HepG2 (cell line): ENCODE measurements around the gene LDAH. TPM values are rescaled to one million over a fixed set of nuclear protein-coding genes. Genes with fewer than 3 reads are reported as not detected.

Source experiments
- E2F5 ChIP-seq: sonication (generic); formaldehyde crosslinking; conservative IDR thresholded peaks from 2 replicates; pipeline ENCODE4 v1.4.0; 2020; ENCODE audit warnings: missing genetic modification reagents
- EHMT2 ChIP-seq: fragments of 200-600 bp; sonication (generic); IDR thresholded peaks from 2 replicates; pipeline ENCODE4 v1.7.0; 2017; ENCODE audit warnings: antibody characterized with exemption, low read depth, low read length, borderline replicate concordance
- ELF4 ChIP-seq: sonication (generic); formaldehyde crosslinking; IDR thresholded peaks from 2 replicates; pipeline ENCODE4 v1.5.0; 2020; ENCODE audit warnings: missing genetic modification reagents, mild to moderate bottlenecking, moderate library complexity, borderline replicate concordance
- ETV5 ChIP-seq: IDR thresholded peaks from 2 replicates; pipeline ENCODE4 v1.6.1; 2018; ENCODE audit warnings: missing biosample characterization, missing genetic modification reagents, inconsistent platforms, borderline replicate concordance
- FOXJ3 ChIP-seq: sonication (generic); formaldehyde crosslinking; IDR thresholded peaks from 2 replicates; pipeline ENCODE4 v1.4.0; 2020; ENCODE audit warnings: missing genetic modification reagents, mild to moderate bottlenecking, borderline replicate concordance
- GABPB1 ChIP-seq: IDR thresholded peaks from 2 replicates; pipeline ENCODE4 v1.6.1; 2016; ENCODE audit warnings: mild to moderate bottlenecking, missing genetic modification reagents, moderate library complexity, missing compliant biosample characterization
- GLI4 ChIP-seq: sonication (generic); formaldehyde crosslinking; IDR thresholded peaks from 2 replicates; pipeline ENCODE4 v1.5.1; 2020; ENCODE audit warnings: missing genetic modification reagents, mild to moderate bottlenecking, moderate library complexity, borderline replicate concordance
- HNF4A ChIP-seq: sonication (generic); formaldehyde crosslinking; IDR thresholded peaks from 2 replicates; pipeline ENCODE4 v1.4.0; 2020; ENCODE audit warnings: missing genetic modification reagents
- HNRNPK ChIP-seq: fragments of 200-400 bp; formaldehyde crosslinking; IDR thresholded peaks from 2 replicates; pipeline ENCODE4 v1.6.1; 2018; ENCODE audit warnings: low read length, low read depth, moderate library complexity, mild to moderate bottlenecking; ENCODE audit not compliant: poor library complexity, severe bottlenecking
- JUNB ChIP-seq: sonication (generic); formaldehyde crosslinking; IDR thresholded peaks from 2 replicates; pipeline ENCODE4 v1.8.0; 2022; ENCODE audit warnings: missing genetic modification reagents, mild to moderate bottlenecking, borderline replicate concordance
- KDM2A ChIP-seq: sonication (generic); formaldehyde crosslinking; IDR thresholded peaks from 2 replicates; pipeline ENCODE4 v1.4.0; 2020; ENCODE audit warnings: low read depth, missing genetic modification reagents, borderline replicate concordance
- MAFG ChIP-seq: sonication (generic); formaldehyde crosslinking; IDR thresholded peaks from 2 replicates; pipeline ENCODE4 v1.5.1; 2020; ENCODE audit warnings: mild to moderate bottlenecking, missing genetic modification reagents
- RAD21 ChIP-seq: fragments of 450-650 bp; formaldehyde crosslinking; IDR thresholded peaks from 2 replicates; pipeline ENCODE4 v1.5.0; 2020; ENCODE audit warnings: mild to moderate bottlenecking
- RFX5 ChIP-seq: IDR thresholded peaks from 2 replicates; pipeline ENCODE4 v1.6.1; 2011; ENCODE audit warnings: low read depth, low read length, improper control_type of control experiment
- TCF7L2 ChIP-seq: IDR thresholded peaks from 2 replicates; pipeline ENCODE4 v1.6.1; 2011; ENCODE audit warnings: mild to moderate bottlenecking, low read depth, low read length, moderate library complexity
- THAP8 ChIP-seq: sonication (generic); formaldehyde crosslinking; IDR thresholded peaks from 2 replicates; pipeline ENCODE4 v1.5.1; 2020; ENCODE audit warnings: missing genetic modification reagents, mild to moderate bottlenecking, borderline replicate concordance
- ZBTB25 ChIP-seq: IDR thresholded peaks from 2 replicates; pipeline ENCODE4 v1.6.1; 2018; ENCODE audit warnings: missing genetic modification reagents
- ZFP36L2 ChIP-seq: sonication (generic); formaldehyde crosslinking; IDR thresholded peaks from 2 replicates; pipeline ENCODE4 v1.4.0; 2020; ENCODE audit warnings: missing genetic modification reagents
- ZNF180 ChIP-seq: sonication (generic); formaldehyde crosslinking; IDR thresholded peaks from 2 replicates; pipeline ENCODE4 v1.4.0; 2020; ENCODE audit warnings: low read depth, missing genetic modification reagents, borderline replicate concordance
- ZNF367 ChIP-seq: sonication (generic); formaldehyde crosslinking; IDR thresholded peaks from 2 replicates; pipeline ENCODE4 v1.4.0; 2020; ENCODE audit warnings: missing genetic modification reagents, borderline replicate concordance
- ZNF382 ChIP-seq: sonication (generic); formaldehyde crosslinking; IDR thresholded peaks from 2 replicates; pipeline ENCODE4 v1.5.0; 2020; ENCODE audit warnings: missing genetic modification reagents, mild to moderate bottlenecking, borderline replicate concordance
- ZNF670 ChIP-seq: sonication (generic); formaldehyde crosslinking; IDR thresholded peaks from 2 replicates; pipeline ENCODE4 v1.8.0; 2022; ENCODE audit warnings: mild to moderate bottlenecking, missing genetic modification reagents, borderline replicate concordance
- polyA plus RNA-seq, 8 experiments: library from polyadenylated mRNA; depleted of rRNA in 3 of 8; stranded (reverse) in 7 of 8; unstranded in 1 of 8; fragments of >200 nt; fragmentation: Illumina TruSeq in 4 of 8; extraction: Trizol in 4 of 8; gene quantifications; 2 replicates each; pipeline versions ENCODE4 v1.2.1 to v1.2.3, GENCODE V29; 2011 to 2016; ENCODE audit warnings: low read depth in 4 of 8, missing spikeins in 1 of 8, mixed read lengths in 1 of 8; ENCODE audit not compliant: insufficient read depth in 1 of 8
- total RNA-seq, 5 experiments: library from RNA; depleted of rRNA; stranded (reverse); fragments of >200 nt; fragmentation: Illumina TruSeq; extraction: Trizol; gene quantifications; 2 replicates each; pipeline ENCODE4 v1.2.3, GENCODE V29; 2016; ENCODE audit warnings: low read depth in 1 of 5
- TF ChIP-seq, protein P1 (sequence below): sonication (generic); formaldehyde crosslinking; IDR thresholded peaks from 2 replicates; pipeline ENCODE4 v1.5.0; 2020; ENCODE audit warnings: missing genetic modification reagents

LDAH gene
- total and polyA plus RNA-seq, 2 of the 13 experiments (the other 11 are each of a cell fraction or from before 2014, with no cell fraction given) = 28.8 to 46.2 TPM

GRCh38 chr2:20635675-20636584, 187.0 kb downstream of the LDAH start (continued):
- TF ChIP-seq RFX5 (0 out of 2 replicates have a peak, but pooled peaks have one; percentile 25), TCF7L2 (no peak), ZNF670 (no peak), KDM2A (CRISPR knock-in tag) (peak; percentile 96), ZNF367 (CRISPR knock-in tag) (no peak), GLI4 (CRISPR knock-in tag) (no peak), FOXJ3 (CRISPR knock-in tag) (no peak), THAP8 (CRISPR knock-in tag) (no peak), E2F5 (CRISPR knock-in tag) (0 out of 2 replicates have a peak, but pooled peaks have one; percentile 41), ZNF382 (CRISPR knock-in tag) (no peak), ZBTB25 (CRISPR knock-in tag) (peak; percentile 87; the same call in 1 of the 2 replicates), RAD21 (peak; percentile 100), MAFG (CRISPR knock-in tag) (no peak), ZFP36L2 (CRISPR knock-in tag) (no peak), HNRNPK (no peak), ETV5 (peak; percentile 61; the same call in 1 of the 2 replicates), JUNB (no peak), ELF4 (CRISPR knock-in tag) (no peak), HNF4A (no peak), EHMT2 (no peak), ZNF180 (CRISPR knock-in tag) (no peak), GABPB1 (CRISPR knock-in tag) (peak; percentile 76)
- TF ChIP-seq, protein P1, sequence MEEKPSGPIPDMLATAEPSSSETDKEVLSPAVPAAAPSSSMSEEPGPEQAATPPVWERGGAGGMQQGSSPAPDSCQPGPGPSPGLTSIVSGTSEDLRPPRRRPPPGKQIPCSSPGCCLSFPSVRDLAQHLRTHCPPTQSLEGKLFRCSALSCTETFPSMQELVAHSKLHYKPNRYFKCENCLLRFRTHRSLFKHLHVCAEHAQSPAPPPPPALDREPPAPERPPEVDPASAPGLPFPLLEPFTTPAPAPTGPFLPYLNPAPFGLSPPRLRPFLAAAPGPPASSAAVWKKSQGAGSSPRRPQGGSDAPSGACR (CRISPR knock-in tag) = peak; percentile 66; the same call in 1 of the 2 replicates
